ENCODE data around the gene TNC.

Gene TNC

GRCh38 chr9:114981063-114981462 lies 136.9 kb downstream of the TNC start:
- in situ Hi-C loops (cut with HindIII; ENCODE audit: low pct_unique_long_range_greater_than_20kb, low sequenced_read_pairs), result no loop called here
- DNase-seq (ENCODE audit: low read depth in 1 of 2, low spot score in 1 of 2), result no peak
- no peak for TF ChIP-seq JUND (IDR thresholded peaks at IDR 0.05; ENCODE audit: low read depth)

- no peak for DNase-seq (ENCODE audit: low read depth in 1 of 2, low spot score in 1 of 2)
- TF ChIP-seq JUND (IDR thresholded peaks at IDR 0.05; ENCODE audit: low read depth), result no peak
- in situ Hi-C loops (cut with HindIII; ENCODE audit: low pct_unique_long_range_greater_than_20kb, low sequenced_read_pairs), result no loop called here
Measured at GRCh38 chr9:114973216-114973615, 144.7 kb downstream of the TNC start.

- in situ Hi-C loops (cut with HindIII; ENCODE audit: low pct_unique_long_range_greater_than_20kb, low sequenced_read_pairs), result no loop called here
- DNase-seq (ENCODE audit: low read depth in 1 of 2, low spot score in 1 of 2), result no peak
- TF ChIP-seq JUND (IDR thresholded peaks at IDR 0.05; ENCODE audit: low read depth), result no peak
Measured at GRCh38 chr9:114972510-114973136, 145.3 kb downstream of the TNC start.

All from T47D (cell line).